ENCODE measurements around the gene INAFM2. TPM values are rescaled to one million over a fixed set of nuclear protein-coding genes. Genes with fewer than 3 reads are reported as not detected.

INAFM2 gene
- total and polyA plus RNA-seq, 2 donors (not counting 1 experiment from before 2014, with no cell fraction given): 8.9 to 11.0 TPM

- Histone ChIP-seq H3K79me2 (ENCODE audit: control insufficient read depth, insufficient read depth, low read length) (peaks cover 18% of the 10 kb centered on the region), H3K36me3 (ENCODE audit: control insufficient read depth, insufficient read depth, low read length) (peaks cover 17% of the 10 kb centered on the region), H3K27me3 (ENCODE audit: control insufficient read depth, insufficient read depth, low read length) (no peaks in the 10 kb centered on the region), H3K4me3 (replicated peaks in 1 of 4; ENCODE audit: control extremely low read depth in 1 of 4, insufficient read depth in 1 of 4, low read depth in 3 of 4, low read length in 4 of 4) (peak overlapping the region; percentile 54 to 77 (median 58)), H3K4me1 (ENCODE audit: control insufficient read depth, extremely low read depth, insufficient read depth, low read length) (peaks cover 43% of the 10 kb centered on the region), H2AFZ (ENCODE audit: low read length) (no peak overlapping the region), H3K9me3 (ENCODE audit: control insufficient read depth, insufficient read depth, low read depth, low read length) (no peaks in the 10 kb centered on the region), H4K20me1 (ENCODE audit: control insufficient read depth, extremely low read depth, insufficient read depth, low read length) (no peaks in the 10 kb centered on the region), H3K9ac (ENCODE audit: insufficient read depth, low read length) (peak overlapping the region; percentile 91), H3K27ac (ENCODE audit: insufficient read depth, low read length) (peak overlapping the region; percentile 95), H3K4me2 (ENCODE audit: extremely low read depth, insufficient read depth, low read length) (peak overlapping the region; percentile 79)
- DNase-seq (ENCODE audit: low read depth in 2 of 2): peak; percentile 76 to 81
- TF ChIP-seq CTCF (conservative IDR thresholded peaks at IDR 0.05 in 1 of 2, IDR thresholded peaks at IDR 0.05 in 1 of 2; ENCODE audit: low read depth in 1 of 2, low read length in 2 of 2): no peak
- TF ChIP-seq EZH2 (IDR thresholded peaks at IDR 0.05; ENCODE audit: low read length, missing control alignments): no peak
Observed at GRCh38 chr15:40340038-40340739, 16.7 kb downstream of the INAFM2 start.

- no peaks in the 10 kb centered on the region for H3K27me3 ChIP-seq (ENCODE audit: control insufficient read depth, insufficient read depth, low read length)
- peaks cover 43% of the 10 kb centered on the region for H3K4me1 ChIP-seq (ENCODE audit: control insufficient read depth, extremely low read depth, insufficient read depth, low read length)
- peak; percentile 81 to 91 for DNase-seq (ENCODE audit: low read depth in 2 of 2)
- TF ChIP-seq CTCF (conservative IDR thresholded peaks at IDR 0.05 in 1 of 2, IDR thresholded peaks at IDR 0.05 in 1 of 2; ENCODE audit: low read depth in 1 of 2, low read length in 2 of 2): no peak
- no peak for TF ChIP-seq EZH2 (IDR thresholded peaks at IDR 0.05; ENCODE audit: low read length, missing control alignments)
- peaks cover 18% of the 10 kb centered on the region for H3K79me2 ChIP-seq (ENCODE audit: control insufficient read depth, insufficient read depth, low read length)
- H3K27ac ChIP-seq (ENCODE audit: insufficient read depth, low read length): peak within 1 kb of the TSS; percentile 95
- peak within 1 kb of the TSS; percentile 91 for H3K9ac ChIP-seq (ENCODE audit: insufficient read depth, low read length)
- no peaks in the 10 kb centered on the region for H4K20me1 ChIP-seq (ENCODE audit: control insufficient read depth, extremely low read depth, insufficient read depth, low read length)
- peaks cover 10% of the 10 kb centered on the region for H3K36me3 ChIP-seq (ENCODE audit: control insufficient read depth, insufficient read depth, low read length)
- no peaks in the 10 kb centered on the region for H3K9me3 ChIP-seq (ENCODE audit: control insufficient read depth, insufficient read depth, low read depth, low read length)
- peak within 1 kb of the TSS; percentile 79 for H3K4me2 ChIP-seq (ENCODE audit: extremely low read depth, insufficient read depth, low read length)
- H2AFZ ChIP-seq (ENCODE audit: low read length): no peak within 1 kb of the TSS
- peak within 1 kb of the TSS; percentile 54 to 77 (median 58) for H3K4me3 ChIP-seq (replicated peaks in 1 of 4; ENCODE audit: control extremely low read depth in 1 of 4, insufficient read depth in 1 of 4, low read depth in 3 of 4, low read length in 4 of 4)
Observed at GRCh38 chr15:40340740-40341400, 17.4 kb downstream of the INAFM2 start, which contains the start of gene CCDC9B. Gene CCDC9B (minus strand): TSS chr15:40340939. CDS start chr15:40340819, 120 bp downstream.
